ENCODE data around the gene PPP3CA. TPM values are rescaled to one million over a fixed set of nuclear protein-coding genes. Genes with fewer than 3 reads are reported as not detected.

Gene PPP3CA
- total RNA-seq, 1 experiment from 2014 or later: 9.1 TPM

- no peak overlapping the region for H3K27ac ChIP-seq (ENCODE audit: low read length)
- no peak overlapping the region for H3K4me3 ChIP-seq (ENCODE audit: low read length)
- no peaks in the 10 kb centered on the region for H3K4me1 ChIP-seq (ENCODE audit: low read length)
- DNase-seq: no peak
- H3K9me2 ChIP-seq (replicated peaks; ENCODE audit: insufficient read depth, low read length): no peaks in the 10 kb centered on the region
- H3K79me2 ChIP-seq (ENCODE audit: low read length): no peaks in the 10 kb centered on the region
- no peak overlapping the region for H2AFZ ChIP-seq (ENCODE audit: low read length)
- no peaks in the 10 kb centered on the region for H3K27me3 ChIP-seq (ENCODE audit: low read length)
- H3K9ac ChIP-seq (ENCODE audit: low read length): no peak overlapping the region
- peaks cover 5% of the 10 kb centered on the region; the same call in 1 of the 2 replicates for H4K20me1 ChIP-seq (ENCODE audit: insufficient read depth, low read depth, low read length)
- no peaks in the 10 kb centered on the region for H3K36me3 ChIP-seq (ENCODE audit: insufficient read depth, low read length)
- H3K4me2 ChIP-seq (ENCODE audit: low read depth, low read length, poor library complexity, severe bottlenecking): no peak overlapping the region
- no peaks in the 10 kb centered on the region for H3K9me3 ChIP-seq (ENCODE audit: low read length)
Measured at GRCh38 chr4:101283434-101283833, 63.9 kb downstream of the PPP3CA start.

GRCh38 chr4:101282076-101282844, 65.1 kb downstream of the PPP3CA start:
- Histone ChIP-seq H3K4me2 (ENCODE audit: low read depth, low read length, poor library complexity, severe bottlenecking) (no peak overlapping the region), H3K4me1 (ENCODE audit: low read length) (no peaks in the 10 kb centered on the region), H3K27me3 (ENCODE audit: low read length) (no peaks in the 10 kb centered on the region), H3K9ac (ENCODE audit: low read length) (no peak overlapping the region), H2AFZ (ENCODE audit: low read length) (no peak overlapping the region), H3K36me3 (ENCODE audit: insufficient read depth, low read length) (no peaks in the 10 kb centered on the region), H4K20me1 (ENCODE audit: insufficient read depth, low read depth, low read length) (peaks cover 5% of the 10 kb centered on the region; the same call in 1 of the 2 replicates), H3K79me2 (ENCODE audit: low read length) (no peaks in the 10 kb centered on the region), H3K9me2 (replicated peaks; ENCODE audit: insufficient read depth, low read length) (no peaks in the 10 kb centered on the region), H3K4me3 (ENCODE audit: low read length) (no peak overlapping the region), H3K27ac (ENCODE audit: low read length) (no peak overlapping the region), H3K9me3 (ENCODE audit: low read length) (no peaks in the 10 kb centered on the region)
- no peak for DNase-seq

GRCh38 chr4:101280866-101281600, 66.3 kb downstream of the PPP3CA start:
- Histone ChIP-seq H3K36me3 (ENCODE audit: insufficient read depth, low read length) (no peaks in the 10 kb centered on the region), H4K20me1 (ENCODE audit: insufficient read depth, low read depth, low read length) (peaks cover 5% of the 10 kb centered on the region; the same call in 1 of the 2 replicates), H3K27ac (ENCODE audit: low read length) (no peak overlapping the region), H3K4me1 (ENCODE audit: low read length) (no peaks in the 10 kb centered on the region), H3K9ac (ENCODE audit: low read length) (no peak overlapping the region), H3K4me2 (ENCODE audit: low read depth, low read length, poor library complexity, severe bottlenecking) (no peak overlapping the region), H3K9me2 (replicated peaks; ENCODE audit: insufficient read depth, low read length) (no peaks in the 10 kb centered on the region), H2AFZ (ENCODE audit: low read length) (no peak overlapping the region), H3K4me3 (ENCODE audit: low read length) (no peak overlapping the region), H3K9me3 (ENCODE audit: low read length) (no peaks in the 10 kb centered on the region), H3K27me3 (ENCODE audit: low read length) (no peaks in the 10 kb centered on the region), H3K79me2 (ENCODE audit: low read length) (no peaks in the 10 kb centered on the region)
- DNase-seq: no peak

GRCh38 chr4:101279377-101279871, 67.9 kb downstream of the PPP3CA start:
- DNase-seq: no peak
- H3K9ac ChIP-seq (ENCODE audit: low read length): no peak overlapping the region
- no peak overlapping the region for H2AFZ ChIP-seq (ENCODE audit: low read length)
- H3K36me3 ChIP-seq (ENCODE audit: insufficient read depth, low read length): no peaks in the 10 kb centered on the region
- H3K27me3 ChIP-seq (ENCODE audit: low read length): no peaks in the 10 kb centered on the region
- no peaks in the 10 kb centered on the region for H3K4me1 ChIP-seq (ENCODE audit: low read length)
- no peaks in the 10 kb centered on the region for H4K20me1 ChIP-seq (ENCODE audit: insufficient read depth, low read depth, low read length)
- no peaks in the 10 kb centered on the region for H3K79me2 ChIP-seq (ENCODE audit: low read length)
- no peaks in the 10 kb centered on the region for H3K9me3 ChIP-seq (ENCODE audit: low read length)
- no peaks in the 10 kb centered on the region for H3K9me2 ChIP-seq (replicated peaks; ENCODE audit: insufficient read depth, low read length)
- H3K27ac ChIP-seq (ENCODE audit: low read length): no peak overlapping the region
- H3K4me2 ChIP-seq (ENCODE audit: low read depth, low read length, poor library complexity, severe bottlenecking): no peak overlapping the region
- H3K4me3 ChIP-seq (ENCODE audit: low read length): no peak overlapping the region

- no peaks in the 10 kb centered on the region for H3K36me3 ChIP-seq (ENCODE audit: insufficient read depth, low read length)
- no peak overlapping the region for H3K27ac ChIP-seq (ENCODE audit: low read length)
- no peak overlapping the region for H3K4me3 ChIP-seq (ENCODE audit: low read length)
- no peaks in the 10 kb centered on the region for H4K20me1 ChIP-seq (ENCODE audit: insufficient read depth, low read depth, low read length)
- H3K79me2 ChIP-seq (ENCODE audit: low read length): no peaks in the 10 kb centered on the region
- no peaks in the 10 kb centered on the region for H3K4me1 ChIP-seq (ENCODE audit: low read length)
- DNase-seq: no peak
- H3K9ac ChIP-seq (ENCODE audit: low read length): no peak overlapping the region
- no peaks in the 10 kb centered on the region for H3K9me2 ChIP-seq (replicated peaks; ENCODE audit: insufficient read depth, low read length)
- no peaks in the 10 kb centered on the region for H3K9me3 ChIP-seq (ENCODE audit: low read length)
- no peak overlapping the region for H3K4me2 ChIP-seq (ENCODE audit: low read depth, low read length, poor library complexity, severe bottlenecking)
- no peak overlapping the region for H2AFZ ChIP-seq (ENCODE audit: low read length)
- H3K27me3 ChIP-seq (ENCODE audit: low read length): no peaks in the 10 kb centered on the region
Measured at GRCh38 chr4:101277671-101278070, 69.7 kb downstream of the PPP3CA start.

GRCh38 chr4:101276661-101277060, 70.7 kb downstream of the PPP3CA start:
- Histone ChIP-seq H2AFZ (ENCODE audit: low read length) (no peak overlapping the region), H3K9me3 (ENCODE audit: low read length) (no peaks in the 10 kb centered on the region), H3K79me2 (ENCODE audit: low read length) (no peaks in the 10 kb centered on the region), H3K4me1 (ENCODE audit: low read length) (no peaks in the 10 kb centered on the region), H3K4me2 (ENCODE audit: low read depth, low read length, poor library complexity, severe bottlenecking) (no peak overlapping the region), H3K36me3 (ENCODE audit: insufficient read depth, low read length) (no peaks in the 10 kb centered on the region), H3K27ac (ENCODE audit: low read length) (no peak overlapping the region), H3K4me3 (ENCODE audit: low read length) (no peak overlapping the region), H3K9me2 (replicated peaks; ENCODE audit: insufficient read depth, low read length) (no peaks in the 10 kb centered on the region), H4K20me1 (ENCODE audit: insufficient read depth, low read depth, low read length) (no peaks in the 10 kb centered on the region), H3K9ac (ENCODE audit: low read length) (no peak overlapping the region), H3K27me3 (ENCODE audit: low read length) (no peaks in the 10 kb centered on the region)
- DNase-seq: no peak

DNA sequence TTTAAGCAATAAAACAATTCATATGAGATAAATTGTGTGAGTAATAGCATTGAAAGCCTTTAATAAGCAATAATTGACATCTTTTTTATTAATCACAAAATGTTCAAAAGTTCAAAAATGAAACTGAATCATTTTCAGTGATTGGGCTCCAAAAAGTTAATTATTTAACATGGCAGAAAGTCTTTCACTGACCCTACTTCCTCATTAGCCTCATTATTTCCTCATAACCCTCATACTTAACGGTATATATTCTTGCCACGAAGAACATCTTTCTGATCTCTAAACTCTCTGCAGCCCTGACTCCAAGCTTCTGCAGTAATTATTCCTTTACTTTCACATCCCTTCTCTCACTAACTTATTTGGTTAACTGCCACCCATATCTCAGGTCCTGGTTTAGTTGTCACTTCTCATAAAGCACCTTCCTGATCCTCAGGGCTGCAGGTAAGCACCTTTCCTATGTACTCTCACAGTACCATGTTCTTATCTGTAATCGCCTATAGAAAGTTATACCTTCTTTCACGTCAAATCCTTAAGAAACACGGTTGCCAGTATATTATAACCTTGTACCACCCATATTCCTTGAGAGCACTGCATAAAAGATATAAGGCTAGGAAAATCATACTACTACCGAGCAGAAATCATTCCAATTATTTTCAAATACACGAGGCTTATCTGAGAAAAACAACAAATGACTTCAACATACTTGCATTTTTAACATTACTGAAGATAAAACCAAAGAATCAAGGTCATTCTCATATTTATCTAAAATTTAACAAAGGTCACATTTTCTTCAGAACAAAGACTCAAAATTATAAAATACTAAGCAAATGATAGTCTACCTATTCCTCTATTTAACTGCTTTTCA, 72.2 kb downstream of the PPP3CA start:
- no peak overlapping the region for H2AFZ ChIP-seq (ENCODE audit: low read length)
- no peaks in the 10 kb centered on the region for H3K9me3 ChIP-seq (ENCODE audit: low read length)
- H3K36me3 ChIP-seq (ENCODE audit: insufficient read depth, low read length): no peaks in the 10 kb centered on the region
- no peaks in the 10 kb centered on the region for H3K4me1 ChIP-seq (ENCODE audit: low read length)
- no peak overlapping the region for H3K9ac ChIP-seq (ENCODE audit: low read length)
- H3K4me2 ChIP-seq (ENCODE audit: low read depth, low read length, poor library complexity, severe bottlenecking): no peak overlapping the region
- no peaks in the 10 kb centered on the region for H3K27me3 ChIP-seq (ENCODE audit: low read length)
- no peaks in the 10 kb centered on the region for H3K9me2 ChIP-seq (replicated peaks; ENCODE audit: insufficient read depth, low read length)
- H3K79me2 ChIP-seq (ENCODE audit: low read length): no peaks in the 10 kb centered on the region
- no peak for DNase-seq
- H3K4me3 ChIP-seq (ENCODE audit: low read length): no peak overlapping the region
- H3K27ac ChIP-seq (ENCODE audit: low read length): no peak overlapping the region
- H4K20me1 ChIP-seq (ENCODE audit: insufficient read depth, low read depth, low read length): 0 out of 2 replicates have a peak, but pooled peaks cover 2% of the 10 kb centered on the region

Measured in Karpas-422 (cell line).